HG03039 (cell line): ENCODE results near the gene RYR2.

ENCODE experiments used
- ATAC-seq: cut with Tn5 transposase; IDR thresholded peaks from one replicate; pipeline ENCODE4 v1.9.1; 2021; ENCODE audit warnings: mild to moderate bottlenecking, moderate library complexity; ENCODE audit not compliant: unreplicated experiment

Gene RYR2

GRCh38 chr1:237191403-237191802, 149.4 kb downstream of the RYR2 start:
- no peak for ATAC-seq

GRCh38 chr1:237197470-237198425, 155.8 kb downstream of the RYR2 start:
- no peak for ATAC-seq

GRCh38 chr1:237199026-237199425, 157.0 kb downstream of the RYR2 start:
- ATAC-seq = no peak

GRCh38 chr1:237201155-237201554, 159.2 kb downstream of the RYR2 start:
- ATAC-seq = no peak

GRCh38 chr1:237204841-237205240, 162.9 kb downstream of the RYR2 start:
- ATAC-seq = no peak

- ATAC-seq = no peak
These were observed 163.5 kb downstream of the RYR2 start for GRCh38 chr1:237205400-237206064.

- ATAC-seq = no peak
These were observed 164.1 kb downstream of the RYR2 start for GRCh38 chr1:237206065-237206414.

- ATAC-seq = no peak
These were observed 169.0 kb downstream of the RYR2 start for GRCh38 chr1:237211031-237211430.

GRCh38 chr1:237211540-237211939, 169.6 kb downstream of the RYR2 start:
- ATAC-seq = no peak

- ATAC-seq = no peak
These were observed 178.0 kb downstream of the RYR2 start for GRCh38 chr1:237219751-237220642.

- ATAC-seq = no peak
These were observed 181.4 kb downstream of the RYR2 start for GRCh38 chr1:237223419-237223818.

GRCh38 chr1:237226177-237226944, 184.4 kb downstream of the RYR2 start:
- no peak for ATAC-seq

GRCh38 chr1:237227476-237227875, 185.5 kb downstream of the RYR2 start:
- no peak for ATAC-seq

GRCh38 chr1:237228421-237228820, 186.4 kb downstream of the RYR2 start:
- no peak for ATAC-seq

- no peak for ATAC-seq
These were observed 187.3 kb downstream of the RYR2 start for GRCh38 chr1:237229333-237229732.

GRCh38 chr1:237232501-237232900, 190.5 kb downstream of the RYR2 start:
- no peak for ATAC-seq

- no peak for ATAC-seq
These were observed 193.1 kb downstream of the RYR2 start for GRCh38 chr1:237235091-237235490.

GRCh38 chr1:237237721-237238120, 195.7 kb downstream of the RYR2 start:
- no peak for ATAC-seq

GRCh38 chr1:237239248-237239647, 197.3 kb downstream of the RYR2 start:
- no peak for ATAC-seq

GRCh38 chr1:237241038-237241437, 199.1 kb downstream of the RYR2 start:
- ATAC-seq = no peak
